BLaER1 treated with 17β-estradiol and CSF1 and Interleukin-3, amounts not matched to agents 10 nM and 100 nM (cell line): ENCODE data around the gene EPHA8.

Experiments used
- H3K27ac ChIP-seq, 11 experiments: shearing (Covaris generic); formaldehyde crosslinking; 2 replicates each; pipeline ENCODE4 v1.8.1; 2022
- H3K27me3 ChIP-seq, 11 experiments: shearing (Covaris generic); formaldehyde crosslinking; 2 replicates each; pipeline ENCODE4 v1.8.1; 2022
- H3K36me3 ChIP-seq, 11 experiments: shearing (Covaris generic); formaldehyde crosslinking; 2 replicates each; pipeline ENCODE4 v1.8.1; 2022
- H3K4me1 ChIP-seq, 10 experiments: shearing (Covaris generic); formaldehyde crosslinking; 2 replicates each; pipeline ENCODE4 v1.8.1; 2022
- H3K4me2 ChIP-seq, 11 experiments: shearing (Covaris generic); formaldehyde crosslinking; 2 replicates each; pipeline ENCODE4 v1.8.1; 2022
- H3K4me3 ChIP-seq, 10 experiments: shearing (Covaris generic); formaldehyde crosslinking; 2 replicates each; pipeline ENCODE4 v1.8.1; 2022
- H3K9ac ChIP-seq, 11 experiments: shearing (Covaris generic); formaldehyde crosslinking; 2 replicates each; pipeline ENCODE4 v1.8.1; 2022
- H3K9me3 ChIP-seq, 11 experiments: shearing (Covaris generic); formaldehyde crosslinking; replicated peaks in 1 of 11; 2 replicates each; pipeline ENCODE4 v1.8.1; 2022
- H4K20me1 ChIP-seq, 11 experiments: shearing (Covaris generic); formaldehyde crosslinking; 2 replicates each; pipeline ENCODE4 v1.8.1; 2022
- Cebpa-rat ChIP-seq, 11 experiments: shearing (Covaris generic); IDR thresholded peaks; 2 replicates each; pipeline ENCODE4 v1.8.1; 2022

EPHA8 gene

GRCh38 chr1:22598736-22599135, 35.4 kb downstream of the EPHA8 start:
- H3K27me3 ChIP-seq: no peaks in the 10 kb centered on the region
- peaks cover 0 to 7% (median 0%) of the 10 kb centered on the region in 10 experiments; a peak in 1 of 20 replicates for H3K4me1 ChIP-seq
- no peak overlapping the region for H3K4me2 ChIP-seq
- peaks cover 0 to 29% (median 0%) of the 10 kb centered on the region in 11 experiments; a peak in 3 of 22 replicates for H4K20me1 ChIP-seq
- H3K36me3 ChIP-seq: no peaks in the 10 kb centered on the region
- no peaks in the 10 kb centered on the region for H3K9me3 ChIP-seq
- no peak overlapping the region for H3K9ac ChIP-seq
- no peak overlapping the region for H3K27ac ChIP-seq
- H3K4me3 ChIP-seq: no peak overlapping the region
- TF ChIP-seq Cebpa-rat (IDR thresholded peaks at IDR 0.05): no peak

GRCh38 chr1:22600071-22600816, 37.0 kb downstream of the EPHA8 start:
- Histone ChIP-seq H3K9me3 (no peaks in the 10 kb centered on the region), H3K27me3 (no peaks in the 10 kb centered on the region), H3K4me1 (peaks cover 0 to 4% (median 0%) of the 10 kb centered on the region in 10 experiments; a peak in 1 of 20 replicates), H3K4me3 (no peak overlapping the region), H3K9ac (no peak overlapping the region), H3K36me3 (no peaks in the 10 kb centered on the region), H4K20me1 (peaks cover 0 to 23% (median 0%) of the 10 kb centered on the region in 11 experiments; a peak in 3 of 22 replicates), H3K4me2 (no peak overlapping the region), H3K27ac (no peak overlapping the region)
- no peak for TF ChIP-seq Cebpa-rat (IDR thresholded peaks at IDR 0.05)

GRCh38 chr1:22600817-22601605, 37.7 kb downstream of the EPHA8 start:
- Histone ChIP-seq H3K9me3 (no peaks in the 10 kb centered on the region), H3K4me3 (no peak overlapping the region), H3K9ac (no peak overlapping the region), H4K20me1 (peaks cover 0 to 19% (median 0%) of the 10 kb centered on the region in 11 experiments; a peak in 5 of 22 replicates), H3K36me3 (no peaks in the 10 kb centered on the region), H3K27ac (no peak overlapping the region), H3K27me3 (no peaks in the 10 kb centered on the region), H3K4me2 (no peak overlapping the region), H3K4me1 (peaks cover 0 to 7% (median 2%) of the 10 kb centered on the region in 10 experiments; a peak in 9 of 20 replicates)
- no peak for TF ChIP-seq Cebpa-rat (IDR thresholded peaks at IDR 0.05)

- Histone ChIP-seq H3K4me1 (peaks cover 0 to 12% (median 6%) of the 10 kb centered on the region in 10 experiments; a peak in 9 of 20 replicates), H3K4me2 (no peak overlapping the region), H3K36me3 (no peaks in the 10 kb centered on the region), H3K9me3 (no peaks in the 10 kb centered on the region), H3K27me3 (no peaks in the 10 kb centered on the region), H3K27ac (no peak overlapping the region), H4K20me1 (peaks cover 0 to 17% (median 0%) of the 10 kb centered on the region in 11 experiments; a peak in 4 of 22 replicates), H3K9ac (no peak overlapping the region), H3K4me3 (no peak overlapping the region)
- TF ChIP-seq Cebpa-rat (IDR thresholded peaks at IDR 0.05): no peak
Measured at GRCh38 chr1:22601610-22602009, 38.3 kb downstream of the EPHA8 start.

- Histone ChIP-seq H4K20me1 (peaks cover 0 to 18% (median 0%) of the 10 kb centered on the region in 11 experiments; a peak in 4 of 22 replicates), H3K36me3 (no peaks in the 10 kb centered on the region), H3K4me2 (no peak overlapping the region), H3K4me3 (no peak overlapping the region), H3K27ac (no peak overlapping the region), H3K9ac (no peak overlapping the region), H3K27me3 (peaks cover 0 to 1% (median 0%) of the 10 kb centered on the region in 11 experiments; a peak in 7 of 22 replicates), H3K9me3 (no peaks in the 10 kb centered on the region), H3K4me1 (peaks cover 0 to 12% (median 6%) of the 10 kb centered on the region in 10 experiments; a peak in 9 of 20 replicates)
- no peak for TF ChIP-seq Cebpa-rat (IDR thresholded peaks at IDR 0.05)
Measured at GRCh38 chr1:22602060-22602740, 38.9 kb downstream of the EPHA8 start.

GRCh38 chr1:22606161-22606560, 42.9 kb downstream of the EPHA8 start:
- no peak overlapping the region for H3K27ac ChIP-seq
- peaks cover 0 to 22% (median 6%) of the 10 kb centered on the region in 10 experiments; a peak in 10 of 20 replicates for H3K4me1 ChIP-seq
- TF ChIP-seq Cebpa-rat (IDR thresholded peaks at IDR 0.05): no peak
- H3K9ac ChIP-seq: no peak overlapping the region
- peak overlapping the region in 7 of 11 experiments; percentile 0 to 44 (median 27); a peak in 7 of 22 replicates for H3K4me2 ChIP-seq
- H3K9me3 ChIP-seq: no peaks in the 10 kb centered on the region
- H3K27me3 ChIP-seq: peaks cover 19 to 41% (median 32%) of the 10 kb centered on the region in 11 experiments
- peaks cover 0 to 31% (median 6%) of the 10 kb centered on the region in 11 experiments; a peak in 10 of 22 replicates for H4K20me1 ChIP-seq
- H3K4me3 ChIP-seq: no peak overlapping the region
- no peaks in the 10 kb centered on the region for H3K36me3 ChIP-seq

- Histone ChIP-seq H3K9me3 (no peaks in the 10 kb centered on the region), H3K4me2 (no peak overlapping the region), H3K9ac (no peak overlapping the region), H3K27ac (no peak overlapping the region), H3K4me3 (no peak overlapping the region), H3K4me1 (peaks cover 0 to 22% (median 6%) of the 10 kb centered on the region in 10 experiments; a peak in 10 of 20 replicates), H4K20me1 (peaks cover 0 to 32% (median 6%) of the 10 kb centered on the region in 11 experiments; a peak in 11 of 22 replicates), H3K36me3 (no peaks in the 10 kb centered on the region), H3K27me3 (peaks cover 19 to 43% (median 32%) of the 10 kb centered on the region in 11 experiments)
- no peak for TF ChIP-seq Cebpa-rat (IDR thresholded peaks at IDR 0.05)
Measured at GRCh38 chr1:22607154-22607553, 43.9 kb downstream of the EPHA8 start.

GRCh38 chr1:22608361-22608760, 45.1 kb downstream of the EPHA8 start:
- Histone ChIP-seq H4K20me1 (peaks cover 0 to 34% (median 6%) of the 10 kb centered on the region in 11 experiments; a peak in 10 of 22 replicates), H3K4me3 (no peak overlapping the region), H3K4me1 (peaks cover 0 to 22% (median 6%) of the 10 kb centered on the region in 10 experiments; a peak in 10 of 20 replicates), H3K27ac (no peak overlapping the region), H3K9me3 (no peaks in the 10 kb centered on the region), H3K27me3 (peaks cover 19 to 47% (median 34%) of the 10 kb centered on the region in 11 experiments), H3K36me3 (no peaks in the 10 kb centered on the region), H3K4me2 (peak overlapping the region in 2 of 11 experiments; percentile 33 to 65; a peak in 3 of 22 replicates), H3K9ac (no peak overlapping the region)
- no peak for TF ChIP-seq Cebpa-rat (IDR thresholded peaks at IDR 0.05)
